Activated T-cell treated with anti-CD3 and anti-CD28 coated beads for 24 hours (primary cell): Measurements from ENCODE around the gene ZBTB48.

Experiments
- DNase-seq: peaks from one replicate; pipeline ENCODE4 v3.0.0-alpha.2; 2020; ENCODE audit warnings: low read depth

The ZBTB48 gene

DNA sequence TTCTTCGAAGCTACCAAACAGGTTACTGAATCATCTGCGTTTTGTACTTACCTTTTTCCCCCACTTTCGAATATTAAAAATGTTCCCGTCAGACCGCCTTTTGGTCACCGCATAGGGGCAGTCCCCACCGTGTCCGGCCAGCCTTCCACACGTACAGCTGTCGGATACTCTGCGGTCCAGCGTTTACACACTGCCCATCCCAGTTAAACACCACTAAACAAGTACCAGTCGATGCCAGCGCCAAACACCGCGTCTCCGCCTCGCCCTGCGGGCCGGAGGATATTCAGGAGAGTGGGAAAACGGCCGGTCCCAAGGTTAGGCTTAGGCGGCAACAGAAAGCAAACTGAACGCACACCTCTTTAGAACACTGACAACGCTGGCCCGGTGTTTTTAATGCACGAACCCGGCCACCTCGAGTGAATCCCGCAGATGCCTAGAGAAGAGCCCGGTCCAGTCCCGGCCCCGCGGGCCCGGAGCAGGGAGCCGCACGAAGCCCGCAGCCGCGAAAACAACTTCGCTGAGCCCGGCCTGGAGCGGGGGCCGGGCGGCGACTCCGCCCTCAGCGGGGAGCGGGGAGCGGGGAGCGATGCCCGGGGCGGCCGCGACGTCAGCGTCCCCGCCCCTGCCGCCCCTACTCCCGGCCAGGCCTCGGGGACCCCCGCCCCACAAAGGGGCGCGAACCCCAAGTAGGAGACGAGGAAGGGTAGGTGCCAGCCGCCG lies 33.0 kb downstream of the ZBTB48 start:
- peak; percentile 23 for DNase-seq

- peak; percentile 99 for DNase-seq
Measured at GRCh38 chr1:6613361-6614018, 33.7 kb downstream of the ZBTB48 start, which contains the start of gene PHF13. Gene PHF13 (plus strand): TSS chr1:6613731. CDS start chr1:6614067, 336 bp downstream.

DNA sequence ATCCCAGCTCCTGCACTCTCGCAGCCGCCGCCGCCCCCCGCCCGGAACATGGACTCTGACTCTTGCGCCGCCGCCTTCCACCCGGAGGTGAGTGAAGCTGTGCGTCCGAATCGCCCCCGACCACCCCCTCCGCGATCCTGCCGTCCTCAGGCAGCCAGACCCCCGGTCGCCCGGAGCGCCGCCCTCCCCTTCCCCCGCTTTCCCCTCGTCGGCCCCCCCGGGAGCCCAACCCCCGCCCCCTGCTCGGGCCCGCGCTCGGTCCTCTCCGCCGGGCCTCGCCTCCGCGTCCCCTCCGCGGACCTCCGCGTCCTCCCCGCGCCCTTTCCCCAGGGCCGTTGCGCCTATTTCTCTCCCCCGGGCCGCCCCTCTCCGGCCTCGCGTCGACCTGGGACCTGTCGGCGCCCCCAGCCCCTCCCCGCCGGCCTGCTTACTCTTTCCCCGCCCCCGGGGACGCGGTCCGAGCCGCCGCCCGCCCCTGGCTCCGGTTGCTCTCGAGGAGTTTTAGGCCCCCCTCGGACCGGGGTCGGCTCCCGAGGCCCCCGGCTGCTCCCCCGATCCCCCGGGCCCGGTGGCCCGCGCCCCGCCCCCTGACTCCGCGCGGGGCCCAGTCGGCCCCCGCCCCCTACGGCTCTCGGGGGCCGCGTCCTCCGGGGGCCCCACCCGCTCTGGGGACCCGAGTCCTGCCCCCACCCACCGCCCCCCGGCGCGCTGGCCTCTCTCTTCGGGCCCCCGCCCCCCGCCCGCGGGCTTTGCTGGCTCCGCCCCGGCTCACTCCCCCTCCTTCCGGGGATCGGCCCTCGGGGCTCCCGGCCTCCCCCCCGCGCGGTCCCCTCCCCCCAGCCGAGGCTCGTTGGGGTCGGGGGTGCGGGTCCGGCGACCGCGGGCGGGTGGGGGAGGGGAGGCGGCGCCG lies 34.5 kb downstream of the ZBTB48 start:
- DNase-seq = peak; percentile 38

DNA sequence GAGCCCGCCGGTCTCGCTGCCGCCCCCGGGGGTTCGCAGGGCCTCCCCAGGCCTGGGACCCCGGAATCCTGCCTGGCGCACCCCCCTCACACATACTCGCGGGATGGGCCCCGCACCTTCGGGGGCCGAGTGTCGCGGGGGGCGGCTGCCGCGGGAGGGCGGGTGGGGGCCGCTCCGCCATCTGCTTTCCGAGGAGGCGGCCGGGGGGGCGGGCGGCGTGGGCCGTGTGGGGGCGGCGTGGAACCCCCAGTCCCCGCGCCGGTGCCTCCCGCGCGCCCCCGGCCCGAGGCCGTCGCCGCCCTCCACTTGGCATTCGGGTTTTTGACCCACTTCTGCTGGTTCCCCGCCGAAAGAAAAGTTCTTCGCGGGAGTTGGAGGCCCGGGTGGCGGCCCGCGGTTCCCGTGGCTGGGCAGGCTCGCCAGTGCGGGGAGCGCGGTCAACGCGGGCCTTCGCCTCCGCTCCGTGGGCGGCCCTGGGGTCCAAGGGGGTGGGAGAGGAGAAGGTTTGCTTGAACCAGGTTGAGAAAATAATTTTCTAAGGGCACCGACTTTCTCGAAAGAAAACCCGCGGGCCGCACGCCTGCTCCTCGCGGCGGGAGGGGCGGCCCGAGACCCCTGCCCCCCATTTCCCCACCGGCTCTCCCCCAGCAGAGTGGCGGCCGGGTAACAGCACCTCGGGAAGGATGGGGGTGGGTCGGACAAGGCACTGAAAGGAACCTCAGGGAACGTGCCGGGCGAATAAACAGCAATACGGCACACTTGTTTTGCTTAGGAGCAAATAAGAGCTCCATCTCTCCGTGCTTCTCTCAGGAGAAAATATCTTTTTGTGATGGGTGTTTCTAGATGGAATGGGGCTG lies 35.4 kb downstream of the ZBTB48 start:
- DNase-seq = no peak

DNA sequence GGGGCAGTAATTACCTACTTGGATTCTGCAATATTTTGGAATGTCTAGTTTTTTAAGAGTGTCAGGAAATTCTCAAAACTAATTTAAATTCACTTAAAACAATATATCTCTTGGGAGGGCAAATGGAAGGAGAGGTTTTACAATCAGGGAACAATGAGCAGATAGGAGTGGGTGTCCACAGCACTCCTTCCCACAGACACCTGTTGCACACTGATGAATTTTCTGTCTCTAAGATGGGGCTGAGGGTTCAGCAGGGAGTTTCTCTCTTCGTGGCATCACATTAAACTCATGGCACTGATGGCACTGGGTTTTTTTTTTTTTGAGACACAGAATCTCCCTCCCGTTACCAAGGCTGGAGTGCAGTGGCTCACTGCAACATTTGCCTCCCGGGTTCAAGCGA lies 39.3 kb downstream of the ZBTB48 start:
- DNase-seq = no peak

- no peak for DNase-seq
Measured at GRCh38 chr1:6621429-6622391, 41.9 kb downstream of the ZBTB48 start.

- no peak for DNase-seq
Measured at GRCh38 chr1:6622396-6623152, 42.8 kb downstream of the ZBTB48 start.

DNA sequence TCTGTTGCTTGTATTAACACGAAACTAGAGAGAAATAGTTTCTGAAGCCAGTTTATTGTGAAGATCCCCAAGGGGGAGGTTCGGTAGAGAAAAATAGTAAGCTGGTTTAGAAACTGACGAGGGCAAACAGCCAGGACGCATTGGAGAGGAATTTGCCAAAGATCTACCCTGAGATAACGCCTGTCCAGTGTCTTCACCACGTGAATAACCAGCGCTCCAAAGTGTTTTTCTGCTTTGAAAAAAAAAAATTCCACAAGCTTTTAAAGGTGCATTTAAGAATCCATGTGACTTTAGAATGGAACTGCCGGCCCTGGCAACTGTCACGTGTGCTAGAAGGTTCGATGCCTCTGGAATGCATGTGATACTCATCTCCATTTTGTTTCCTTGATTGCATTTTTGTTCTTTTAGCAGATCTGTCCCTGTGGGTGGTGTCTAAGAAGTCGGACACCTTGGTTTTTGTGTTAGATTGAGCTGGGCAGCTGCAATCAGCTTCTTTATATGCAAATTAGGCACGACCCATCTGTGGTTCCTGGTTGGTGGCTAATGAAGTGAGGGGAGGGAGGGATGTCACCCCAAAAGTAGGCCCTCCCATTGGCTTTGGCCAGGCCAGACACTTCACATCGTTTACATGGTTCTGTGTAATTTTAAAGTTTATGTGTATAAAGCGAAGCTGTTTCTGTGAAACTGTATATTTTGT lies 43.6 kb downstream of the ZBTB48 start:
- DNase-seq = no peak

- peak; percentile 85 for DNase-seq
Measured at GRCh38 chr1:6624710-6625583, 45.2 kb downstream of the ZBTB48 start, which contains the start of gene THAP3. Gene THAP3 (plus strand): TSS chr1:6624868. CDS start chr1:6625219, 351 bp downstream.

GRCh38 chr1:6625584-6626149 lies 45.9 kb downstream of the ZBTB48 start:
- DNase-seq = no peak

GRCh38 chr1:6627031-6627430 lies 47.2 kb downstream of the ZBTB48 start:
- no peak for DNase-seq

DNA sequence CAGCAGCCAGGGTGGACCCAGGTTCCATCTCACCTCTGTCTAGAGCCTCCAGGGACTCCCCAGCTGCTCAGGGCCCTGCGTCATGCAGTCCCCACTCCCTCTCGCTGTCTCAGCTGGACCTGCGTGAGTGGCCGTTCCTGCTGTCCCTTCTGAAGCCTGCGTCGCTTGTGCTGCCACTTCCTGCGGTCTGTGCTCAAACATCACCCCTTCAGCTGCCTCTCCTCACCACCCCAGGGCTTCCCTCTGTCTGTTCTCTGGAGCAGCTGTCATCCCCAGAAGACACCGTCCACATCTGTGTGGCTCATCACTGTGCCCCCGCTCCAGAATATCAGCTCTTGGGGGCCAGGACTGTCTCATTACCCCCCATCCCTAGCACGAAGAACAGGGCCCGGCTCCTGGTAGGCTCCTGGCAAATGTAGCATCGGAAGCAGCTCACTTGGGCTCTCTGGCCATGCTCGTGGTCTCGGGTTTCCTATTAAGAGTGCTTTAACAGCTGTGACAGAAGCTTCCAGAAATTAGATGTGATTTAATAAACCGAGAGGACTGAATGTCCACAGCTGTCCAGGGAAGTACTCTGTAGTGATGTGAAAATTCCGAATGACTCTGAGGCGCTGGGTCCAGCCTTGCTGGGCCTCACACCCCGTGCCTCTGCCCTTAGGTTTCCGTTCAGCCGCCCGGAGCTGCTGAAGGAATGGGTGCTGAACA lies 48.2 kb downstream of the ZBTB48 start:
- no peak for DNase-seq

- no peak for DNase-seq
Measured at GRCh38 chr1:6628971-6629479, 49.2 kb downstream of the ZBTB48 start.

- no peak for DNase-seq
Measured at GRCh38 chr1:6630027-6630426, 50.2 kb downstream of the ZBTB48 start.

DNA sequence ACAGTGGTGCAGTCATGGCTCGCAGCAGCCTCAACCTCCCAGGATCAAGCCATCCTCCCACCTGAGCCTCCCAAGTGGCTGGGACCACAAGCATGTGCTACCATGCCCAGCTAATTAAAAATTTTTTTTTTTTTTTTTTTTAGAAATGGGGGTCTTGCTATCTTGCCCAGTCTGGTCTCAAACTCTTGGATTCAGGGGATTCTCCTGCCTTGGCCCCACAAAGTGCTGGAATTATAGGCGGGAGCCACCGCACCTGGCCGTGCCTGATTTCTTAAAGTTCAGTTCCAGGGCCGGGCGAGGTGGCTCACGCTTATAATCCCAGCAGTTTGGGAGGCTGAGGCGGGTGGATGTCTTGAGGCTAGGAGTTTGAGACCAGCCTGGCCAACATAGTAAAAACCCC lies 51.3 kb downstream of the ZBTB48 start:
- no peak for DNase-seq

- no peak for DNase-seq
Measured at GRCh38 chr1:6632588-6633514, 53.1 kb downstream of the ZBTB48 start.
